B cell (primary cell): ENCODE results near the gene TIGD6. TPM values are rescaled to one million over a fixed set of nuclear protein-coding genes. Genes with fewer than 3 reads are reported as not detected.

ENCODE experiments used
- ATAC-seq: fragments of 200-7000 bp; cut with Tn5 transposase; one replicate; pipeline ENCODE4 v1.10.0; 2021; ENCODE audit warnings: low read depth, mild to moderate bottlenecking, moderate number of reproducible peaks, moderate library complexity
- CTCF ChIA-PET: fragments of 350-600 bp; sonication (Branson Sonifier 250); formaldehyde crosslinking; loops from one replicate; lab custom pipeline; 2021; ENCODE audit warnings: antibody characterized with exemption, inconsistent platforms; lab: Charles Lee
- POLR2A ChIA-PET: fragments of 350-600 bp; sonication (Branson Sonifier 250); formaldehyde crosslinking; loops from one replicate; lab custom pipeline; 2021; ENCODE audit warnings: antibody characterized with exemption; lab: Charles Lee
- DNase-seq: peaks from one replicate; pipeline ENCODE4 v3.0.0; 2013
- H2AFZ ChIP-seq: 2 replicates; pipeline ENCODE4 v1.6.1; 2012; ENCODE audit warnings: mild to moderate bottlenecking, low read depth, low read length; ENCODE audit not compliant: insufficient read depth, poor library complexity, severe bottlenecking
- H3K27ac ChIP-seq, 2 donors: 1 replicate in 1 of 2; 2 replicates in 1 of 2; pipeline ENCODE4 v1.5.1; 2012 to 2013; ENCODE audit warnings: low read length in 2 of 2, mild to moderate bottlenecking in 2 of 2, moderate library complexity in 1 of 2
- H3K27me3 ChIP-seq, 4 experiments: fragments of 200-600 bp in 1 of 4; sonication (generic) in 1 of 4; replicated peaks in 1 of 4; 1 replicate in 2 of 4; 2 replicates in 2 of 4; pipeline versions ENCODE4 v1.6.1 to v1.7.0; 2013 to 2016; ENCODE audit warnings: low read length in 3 of 4, mild to moderate bottlenecking in 2 of 4, mixed read lengths in 1 of 4, moderate library complexity in 1 of 4; ENCODE audit not compliant: insufficient read depth in 4 of 4, control insufficient read depth in 3 of 4; ENCODE audit errors: control extremely low read depth in 1 of 4
- H3K36me3 ChIP-seq, 2 experiments: replicated peaks in 1 of 2; 1 replicate in 1 of 2; 2 replicates in 1 of 2; pipeline versions ENCODE4 v1.6.1 to v1.7.1; 2013; ENCODE audit warnings: low read length in 1 of 2; ENCODE audit not compliant: insufficient read depth in 2 of 2, control insufficient read depth in 1 of 2; ENCODE audit errors: control extremely low read depth in 1 of 2, extremely low read depth in 1 of 2
- H3K4me1 ChIP-seq, 2 donors: fragments of 200-600 bp in 1 of 2; sonication (generic) in 1 of 2; 1 replicate in 1 of 2; 2 replicates in 1 of 2; pipeline versions ENCODE4 v1.5.1 to v1.6.1; 2013 to 2017; ENCODE audit warnings: low read length in 2 of 2; ENCODE audit not compliant: control insufficient read depth in 2 of 2, insufficient read depth in 2 of 2
- H3K4me2 ChIP-seq: replicated peaks from 2 replicates; pipeline ENCODE3; 2012; ENCODE audit warnings: mild to moderate bottlenecking, low read depth, low read length; ENCODE audit not compliant: poor library complexity, severe bottlenecking
- H3K4me3 ChIP-seq, 5 experiments: fragments of 200-600 bp in 1 of 5; sonication (generic) in 1 of 5; 1 replicate in 3 of 5; 2 replicates in 2 of 5; pipeline versions ENCODE4 v1.5.1 to v1.7.0; 2011 to 2016; ENCODE audit warnings: low read length in 4 of 5, mild to moderate bottlenecking in 4 of 5, low read depth in 2 of 5, control low read depth in 1 of 5, moderate library complexity in 1 of 5; ENCODE audit not compliant: insufficient read depth in 1 of 5; ENCODE audit errors: control extremely low read depth in 1 of 5, extremely low read depth in 1 of 5
- H3K79me2 ChIP-seq: fragments of 200-600 bp; sonication (generic); one replicate; pipeline ENCODE4 v1.6.0; 2016; ENCODE audit warnings: low read length; ENCODE audit not compliant: control insufficient read depth, insufficient read depth
- H3K9ac ChIP-seq: fragments of 200-600 bp; sonication (generic); 2 replicates; pipeline ENCODE4 v1.6.1; 2017; ENCODE audit warnings: mild to moderate bottlenecking, low read length, moderate library complexity
- H3K9me3 ChIP-seq, 3 donors: one replicate each; pipeline versions ENCODE4 v1.6.1 to v1.7.1; 2013; ENCODE audit warnings: low read length in 2 of 3; ENCODE audit not compliant: control insufficient read depth in 2 of 3, insufficient read depth in 1 of 3; ENCODE audit errors: control extremely low read depth in 1 of 3
- H4K20me1 ChIP-seq: 2 replicates; pipeline ENCODE4 v1.6.0; 2012; ENCODE audit warnings: mild to moderate bottlenecking, low read length; ENCODE audit not compliant: insufficient read depth, control insufficient read depth, poor library complexity, severe bottlenecking
- H3K27ac Mint-ChIP-seq: one replicate; pipeline ENCODE4 v1.8.0; 2021; ENCODE audit warnings: mixed read lengths
- H3K27me3 Mint-ChIP-seq: one replicate; pipeline ENCODE4 v1.8.0; 2021; ENCODE audit warnings: mixed read lengths
- H3K4me1 Mint-ChIP-seq: one replicate; pipeline ENCODE4 v1.8.0; 2021; ENCODE audit warnings: mixed read lengths
- H3K4me3 Mint-ChIP-seq: one replicate; pipeline ENCODE4 v1.8.0; 2021; ENCODE audit warnings: mixed read lengths
- H3K9me3 Mint-ChIP-seq: one replicate; pipeline ENCODE4 v1.8.0; 2022; ENCODE audit warnings: mixed read lengths; ENCODE audit not compliant: insufficient read depth
- CTCF ChIP-seq: fragments of 200-600 bp; IDR thresholded peaks from one replicate; pipeline ENCODE4 v1.8.0; 2022; ENCODE audit warnings: antibody characterized with exemption, mild to moderate bottlenecking
- EZH2 ChIP-seq: IDR thresholded peaks from 2 replicates; pipeline ENCODE4 v1.6.1; 2012; ENCODE audit warnings: borderline replicate concordance, low read depth, mild to moderate bottlenecking, moderate library complexity, low read length; ENCODE audit not compliant: insufficient read depth, poor library complexity, severe bottlenecking
- WGBS: methylation state at CpG from one replicate; pipeline ENCODE4 v1.1.5; 2013; ENCODE audit warnings: missing lambda C conversion rate; ENCODE audit not compliant: insufficient coverage; 5-methylcytosine and 5-hydroxymethylcytosine counted together
- intact Hi-C: fragments of 100-400 bp; cut with micrococcal nuclease; formaldehyde crosslinking; loops from one replicate; pipeline ENCODE4 v1.10.0; 2022
- polyA plus RNA-seq: library from polyadenylated mRNA; depleted of rRNA; stranded (reverse); fragments of >200 nt; gene quantifications from 2 replicates; pipeline ENCODE4 v1.2.3, GENCODE V29; 2012
- total RNA-seq, 2 donors: library from RNA; stranded (reverse); fragments of 120-200 nt in 1 of 2; gene quantifications; 1 replicate in 1 of 2; 2 replicates in 1 of 2; pipeline versions ENCODE4 v1.2.3 to v1.2.4, GENCODE V29; 2013 to 2022

Gene TIGD6
- total and polyA plus RNA-seq, 2 donors (not counting 1 experiment from before 2014, with no cell fraction given): 2.1 to 5.4 TPM

GRCh38 chr5:150045549-150045948 is 45.1 kb upstream of the TIGD6 start:
- no peak for ATAC-seq
- H3K36me3 ChIP-seq: peaks cover 33 to 95% of the 10 kb centered on the region in 2 experiments
- POLR2A ChIA-PET: no interaction called here
- Mint-ChIP-seq H3K27ac (no peak overlapping the region), H3K27me3 (no peaks in the 10 kb centered on the region), H3K4me3 (no peak overlapping the region), H3K9me3 (no peaks in the 10 kb centered on the region), H3K4me1 (peaks cover 8% of the 10 kb centered on the region)
- CTCF ChIA-PET: interaction anchor here (0.6 to 1.0 kb wide), 2 partner anchors 15 to 479 kb away, joined by 3 read pairs; no protein-coding TSS in a partner anchor
- no peaks in the 10 kb centered on the region for H4K20me1 ChIP-seq
- no peak overlapping the region for H2AFZ ChIP-seq
- intact Hi-C loops: no loop called here
- H3K9me3 ChIP-seq: no peaks in the 10 kb centered on the region
- no peaks in the 10 kb centered on the region for H3K79me2 ChIP-seq
- H3K4me3 ChIP-seq: no peak overlapping the region
- no peak overlapping the region for H3K4me2 ChIP-seq
- DNase-seq: no peak
- peaks cover 0 to 3% of the 10 kb centered on the region in 2 donors for H3K4me1 ChIP-seq
- no peaks in the 10 kb centered on the region for H3K27me3 ChIP-seq
- no peak for TF ChIP-seq EZH2
- TF ChIP-seq CTCF: no peak
- WGBS: 84% methylated on average over 3 of the region's 6 CpGs
- H3K27ac ChIP-seq: no peak overlapping the region
- H3K9ac ChIP-seq: no peak overlapping the region

DNA sequence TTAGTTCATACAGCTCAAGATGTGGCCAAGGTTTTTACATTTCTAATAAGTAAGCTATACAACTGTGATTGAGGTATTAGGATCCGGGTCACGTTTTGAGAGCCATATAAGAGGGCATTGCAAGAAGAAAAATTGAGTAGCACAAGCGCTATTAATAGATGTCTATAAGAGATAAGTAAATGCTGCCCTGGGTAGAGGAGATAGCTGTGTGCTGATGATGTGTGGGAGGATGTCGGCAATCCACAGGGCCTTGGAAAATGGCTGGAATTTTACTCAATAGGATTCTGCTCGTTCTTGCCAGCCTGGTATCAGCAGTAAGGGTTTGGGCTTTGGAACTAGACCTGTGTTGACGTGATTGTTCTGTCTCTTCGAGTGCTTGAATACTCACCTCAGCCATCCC is 44.3 kb upstream of the TIGD6 start:
- Histone ChIP-seq H3K79me2 (no peaks in the 10 kb centered on the region), H3K4me1 (peaks cover 0 to 3% of the 10 kb centered on the region in 2 donors), H4K20me1 (no peaks in the 10 kb centered on the region), H3K36me3 (peaks cover 34 to 93% of the 10 kb centered on the region in 2 experiments), H3K4me2 (no peak overlapping the region), H3K9ac (no peak overlapping the region), H3K4me3 (no peak overlapping the region), H3K27me3 (no peaks in the 10 kb centered on the region), H3K27ac (no peak overlapping the region), H2AFZ (no peak overlapping the region), H3K9me3 (no peaks in the 10 kb centered on the region)
- TF ChIP-seq CTCF (no peak), EZH2 (no peak)
- no peak for ATAC-seq
- intact Hi-C loops: no loop called here
- CTCF ChIA-PET: interaction anchor here (1.1 kb wide), 1 partner anchor 9 kb away, joined by 3 read pairs; no protein-coding TSS in a partner anchor
- DNase-seq: no peak
- Mint-ChIP-seq H3K4me3 (no peak overlapping the region), H3K27me3 (no peaks in the 10 kb centered on the region), H3K4me1 (peaks cover 8% of the 10 kb centered on the region), H3K9me3 (no peaks in the 10 kb centered on the region), H3K27ac (no peak overlapping the region)
- WGBS: 100% methylated on average over 5 of the region's 7 CpGs
- POLR2A ChIA-PET: no interaction called here
